K562 (cell line): Measurements from ENCODE around the gene ATP6V1A. TPM values are rescaled to one million over a fixed set of nuclear protein-coding genes. Genes with fewer than 3 reads are reported as not detected.

ENCODE experiments used
- BRD9 ChIP-seq: fragments of 450-650 bp; IDR thresholded peaks from 2 replicates; pipeline ENCODE4 v1.6.1; 2018; ENCODE audit warnings: low read depth; ENCODE audit not compliant: partially characterized antibody
- CHD4 ChIP-seq: fragments of 200-600 bp; sonication (generic); IDR thresholded peaks from 3 replicates; pipeline ENCODE4 v1.6.1; 2012; ENCODE audit warnings: low read depth, mild to moderate bottlenecking, mixed read lengths, low read length, inconsistent platforms; ENCODE audit not compliant: insufficient read depth, insufficient replicate concordance, poor library complexity, severe bottlenecking
- HDAC3 ChIP-seq: fragments of 450-650 bp; IDR thresholded peaks from 2 replicates; pipeline ENCODE4 v1.6.1; 2018; ENCODE audit warnings: borderline replicate concordance, mild to moderate bottlenecking, moderate library complexity; ENCODE audit not compliant: partially characterized antibody
- NUFIP1 ChIP-seq: fragments of 450-650 bp; IDR thresholded peaks from 2 replicates; pipeline ENCODE4 v1.6.1; 2018; ENCODE audit not compliant: partially characterized antibody
- SETDB1 ChIP-seq: IDR thresholded peaks from one replicate; pipeline ENCODE4 v1.6.1; 2012; ENCODE audit warnings: low read length, control low read depth, inconsistent platforms
- TRIM28 ChIP-seq: fragments of 450-650 bp; IDR thresholded peaks from 2 replicates; pipeline ENCODE4 v1.6.1; 2017
- ZBTB26 ChIP-seq: fragments of 450-650 bp; formaldehyde crosslinking; IDR thresholded peaks from 2 replicates; pipeline ENCODE4 v1.4.0; 2022; ENCODE audit warnings: missing genetic modification characterization
- polyA plus RNA-seq, 8 experiments: library from polyadenylated mRNA; depleted of rRNA in 4 of 8; stranded (reverse) in 5 of 8; unstranded in 3 of 8; fragments of >200 nt; fragmentation: Nextera tagmentation in 2 of 8; fragmentation: Illumina TruSeq in 1 of 8; extraction: Ambion mirVana in 2 of 8; extraction: Trizol in 1 of 8; gene quantifications; 2 replicates each; pipeline versions ENCODE4 v1.2.1 to v1.2.3, GENCODE V29; 2011 to 2014; ENCODE audit warnings: inconsistent platforms in 1 of 8, missing spikeins in 1 of 8
- total RNA-seq, 7 experiments: library from RNA; depleted of rRNA in 6 of 7; stranded (reverse); fragments of >200 nt in 6 of 7; fragmentation: Illumina TruSeq in 2 of 7; extraction: Trizol in 2 of 7; gene quantifications; 2 replicates each; pipeline versions ENCODE4 v1.2.1 to v1.2.3, GENCODE V29; 2011 to 2021; ENCODE audit warnings: low replicate concordance in 1 of 7
- TF ChIP-seq, protein P1 (sequence below): fragments of 450-650 bp; IDR thresholded peaks from 2 replicates; pipeline ENCODE4 v1.6.1; 2016; ENCODE audit warnings: mild to moderate bottlenecking, moderate library complexity
- TF ChIP-seq, protein P2 (sequence below): fragments of 250-450 bp; sonication (Bioruptor Pico); IDR thresholded peaks from 2 replicates; pipeline ENCODE4 v1.4.0; 2020; ENCODE audit warnings: mild to moderate bottlenecking, moderate library complexity

Gene ATP6V1A
- total and polyA plus RNA-seq, 9 of the 15 experiments (the other 6 are each of a cell fraction or from before 2014, with no cell fraction given), result 23.6 to 57.1 (median 39.9) TPM

- TF ChIP-seq, protein P1, sequence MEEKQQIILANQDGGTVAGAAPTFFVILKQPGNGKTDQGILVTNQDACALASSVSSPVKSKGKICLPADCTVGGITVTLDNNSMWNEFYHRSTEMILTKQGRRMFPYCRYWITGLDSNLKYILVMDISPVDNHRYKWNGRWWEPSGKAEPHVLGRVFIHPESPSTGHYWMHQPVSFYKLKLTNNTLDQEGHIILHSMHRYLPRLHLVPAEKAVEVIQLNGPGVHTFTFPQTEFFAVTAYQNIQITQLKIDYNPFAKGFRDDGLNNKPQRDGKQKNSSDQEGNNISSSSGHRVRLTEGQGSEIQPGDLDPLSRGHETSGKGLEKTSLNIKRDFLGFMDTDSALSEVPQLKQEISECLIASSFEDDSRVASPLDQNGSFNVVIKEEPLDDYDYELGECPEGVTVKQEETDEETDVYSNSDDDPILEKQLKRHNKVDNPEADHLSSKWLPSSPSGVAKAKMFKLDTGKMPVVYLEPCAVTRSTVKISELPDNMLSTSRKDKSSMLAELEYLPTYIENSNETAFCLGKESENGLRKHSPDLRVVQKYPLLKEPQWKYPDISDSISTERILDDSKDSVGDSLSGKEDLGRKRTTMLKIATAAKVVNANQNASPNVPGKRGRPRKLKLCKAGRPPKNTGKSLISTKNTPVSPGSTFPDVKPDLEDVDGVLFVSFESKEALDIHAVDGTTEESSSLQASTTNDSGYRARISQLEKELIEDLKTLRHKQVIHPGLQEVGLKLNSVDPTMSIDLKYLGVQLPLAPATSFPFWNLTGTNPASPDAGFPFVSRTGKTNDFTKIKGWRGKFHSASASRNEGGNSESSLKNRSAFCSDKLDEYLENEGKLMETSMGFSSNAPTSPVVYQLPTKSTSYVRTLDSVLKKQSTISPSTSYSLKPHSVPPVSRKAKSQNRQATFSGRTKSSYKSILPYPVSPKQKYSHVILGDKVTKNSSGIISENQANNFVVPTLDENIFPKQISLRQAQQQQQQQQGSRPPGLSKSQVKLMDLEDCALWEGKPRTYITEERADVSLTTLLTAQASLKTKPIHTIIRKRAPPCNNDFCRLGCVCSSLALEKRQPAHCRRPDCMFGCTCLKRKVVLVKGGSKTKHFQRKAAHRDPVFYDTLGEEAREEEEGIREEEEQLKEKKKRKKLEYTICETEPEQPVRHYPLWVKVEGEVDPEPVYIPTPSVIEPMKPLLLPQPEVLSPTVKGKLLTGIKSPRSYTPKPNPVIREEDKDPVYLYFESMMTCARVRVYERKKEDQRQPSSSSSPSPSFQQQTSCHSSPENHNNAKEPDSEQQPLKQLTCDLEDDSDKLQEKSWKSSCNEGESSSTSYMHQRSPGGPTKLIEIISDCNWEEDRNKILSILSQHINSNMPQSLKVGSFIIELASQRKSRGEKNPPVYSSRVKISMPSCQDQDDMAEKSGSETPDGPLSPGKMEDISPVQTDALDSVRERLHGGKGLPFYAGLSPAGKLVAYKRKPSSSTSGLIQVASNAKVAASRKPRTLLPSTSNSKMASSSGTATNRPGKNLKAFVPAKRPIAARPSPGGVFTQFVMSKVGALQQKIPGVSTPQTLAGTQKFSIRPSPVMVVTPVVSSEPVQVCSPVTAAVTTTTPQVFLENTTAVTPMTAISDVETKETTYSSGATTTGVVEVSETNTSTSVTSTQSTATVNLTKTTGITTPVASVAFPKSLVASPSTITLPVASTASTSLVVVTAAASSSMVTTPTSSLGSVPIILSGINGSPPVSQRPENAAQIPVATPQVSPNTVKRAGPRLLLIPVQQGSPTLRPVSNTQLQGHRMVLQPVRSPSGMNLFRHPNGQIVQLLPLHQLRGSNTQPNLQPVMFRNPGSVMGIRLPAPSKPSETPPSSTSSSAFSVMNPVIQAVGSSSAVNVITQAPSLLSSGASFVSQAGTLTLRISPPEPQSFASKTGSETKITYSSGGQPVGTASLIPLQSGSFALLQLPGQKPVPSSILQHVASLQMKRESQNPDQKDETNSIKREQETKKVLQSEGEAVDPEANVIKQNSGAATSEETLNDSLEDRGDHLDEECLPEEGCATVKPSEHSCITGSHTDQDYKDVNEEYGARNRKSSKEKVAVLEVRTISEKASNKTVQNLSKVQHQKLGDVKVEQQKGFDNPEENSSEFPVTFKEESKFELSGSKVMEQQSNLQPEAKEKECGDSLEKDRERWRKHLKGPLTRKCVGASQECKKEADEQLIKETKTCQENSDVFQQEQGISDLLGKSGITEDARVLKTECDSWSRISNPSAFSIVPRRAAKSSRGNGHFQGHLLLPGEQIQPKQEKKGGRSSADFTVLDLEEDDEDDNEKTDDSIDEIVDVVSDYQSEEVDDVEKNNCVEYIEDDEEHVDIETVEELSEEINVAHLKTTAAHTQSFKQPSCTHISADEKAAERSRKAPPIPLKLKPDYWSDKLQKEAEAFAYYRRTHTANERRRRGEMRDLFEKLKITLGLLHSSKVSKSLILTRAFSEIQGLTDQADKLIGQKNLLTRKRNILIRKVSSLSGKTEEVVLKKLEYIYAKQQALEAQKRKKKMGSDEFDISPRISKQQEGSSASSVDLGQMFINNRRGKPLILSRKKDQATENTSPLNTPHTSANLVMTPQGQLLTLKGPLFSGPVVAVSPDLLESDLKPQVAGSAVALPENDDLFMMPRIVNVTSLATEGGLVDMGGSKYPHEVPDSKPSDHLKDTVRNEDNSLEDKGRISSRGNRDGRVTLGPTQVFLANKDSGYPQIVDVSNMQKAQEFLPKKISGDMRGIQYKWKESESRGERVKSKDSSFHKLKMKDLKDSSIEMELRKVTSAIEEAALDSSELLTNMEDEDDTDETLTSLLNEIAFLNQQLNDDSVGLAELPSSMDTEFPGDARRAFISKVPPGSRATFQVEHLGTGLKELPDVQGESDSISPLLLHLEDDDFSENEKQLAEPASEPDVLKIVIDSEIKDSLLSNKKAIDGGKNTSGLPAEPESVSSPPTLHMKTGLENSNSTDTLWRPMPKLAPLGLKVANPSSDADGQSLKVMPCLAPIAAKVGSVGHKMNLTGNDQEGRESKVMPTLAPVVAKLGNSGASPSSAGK, result no peak
- TF ChIP-seq, protein P2, sequence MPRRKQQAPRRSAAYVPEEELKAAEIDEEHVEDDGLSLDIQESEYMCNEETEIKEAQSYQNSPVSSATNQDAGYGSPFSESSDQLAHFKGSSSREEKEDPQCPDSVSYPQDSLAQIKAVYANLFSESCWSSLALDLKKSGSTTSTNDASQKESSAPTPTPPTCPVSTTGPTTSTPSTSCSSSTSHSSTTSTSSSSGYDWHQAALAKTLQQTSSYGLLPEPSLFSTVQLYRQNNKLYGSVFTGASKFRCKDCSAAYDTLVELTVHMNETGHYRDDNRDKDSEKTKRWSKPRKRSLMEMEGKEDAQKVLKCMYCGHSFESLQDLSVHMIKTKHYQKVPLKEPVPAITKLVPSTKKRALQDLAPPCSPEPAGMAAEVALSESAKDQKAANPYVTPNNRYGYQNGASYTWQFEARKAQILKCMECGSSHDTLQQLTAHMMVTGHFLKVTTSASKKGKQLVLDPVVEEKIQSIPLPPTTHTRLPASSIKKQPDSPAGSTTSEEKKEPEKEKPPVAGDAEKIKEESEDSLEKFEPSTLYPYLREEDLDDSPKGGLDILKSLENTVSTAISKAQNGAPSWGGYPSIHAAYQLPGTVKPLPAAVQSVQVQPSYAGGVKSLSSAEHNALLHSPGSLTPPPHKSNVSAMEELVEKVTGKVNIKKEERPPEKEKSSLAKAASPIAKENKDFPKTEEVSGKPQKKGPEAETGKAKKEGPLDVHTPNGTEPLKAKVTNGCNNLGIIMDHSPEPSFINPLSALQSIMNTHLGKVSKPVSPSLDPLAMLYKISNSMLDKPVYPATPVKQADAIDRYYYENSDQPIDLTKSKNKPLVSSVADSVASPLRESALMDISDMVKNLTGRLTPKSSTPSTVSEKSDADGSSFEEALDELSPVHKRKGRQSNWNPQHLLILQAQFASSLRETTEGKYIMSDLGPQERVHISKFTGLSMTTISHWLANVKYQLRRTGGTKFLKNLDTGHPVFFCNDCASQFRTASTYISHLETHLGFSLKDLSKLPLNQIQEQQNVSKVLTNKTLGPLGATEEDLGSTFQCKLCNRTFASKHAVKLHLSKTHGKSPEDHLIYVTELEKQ, result no peak
- TF ChIP-seq BRD9 (no peak), SETDB1 (no peak), ZBTB26 (CRISPR knock-in tag) (no peak), NUFIP1 (no peak), HDAC3 (no peak), CHD4 (no peak), TRIM28 (no peak)
Measured at GRCh38 chr3:113744941-113745755, 1.7 kb upstream of the ATP6V1A start (continued).
